ENCODE measurements around the gene PPRC1. TPM values are rescaled to one million over a fixed set of nuclear protein-coding genes. Genes with fewer than 3 reads are reported as not detected.

The PPRC1 gene
- polyA plus RNA-seq, 1 donor from 2014 or later = 6.0 TPM

DNA sequence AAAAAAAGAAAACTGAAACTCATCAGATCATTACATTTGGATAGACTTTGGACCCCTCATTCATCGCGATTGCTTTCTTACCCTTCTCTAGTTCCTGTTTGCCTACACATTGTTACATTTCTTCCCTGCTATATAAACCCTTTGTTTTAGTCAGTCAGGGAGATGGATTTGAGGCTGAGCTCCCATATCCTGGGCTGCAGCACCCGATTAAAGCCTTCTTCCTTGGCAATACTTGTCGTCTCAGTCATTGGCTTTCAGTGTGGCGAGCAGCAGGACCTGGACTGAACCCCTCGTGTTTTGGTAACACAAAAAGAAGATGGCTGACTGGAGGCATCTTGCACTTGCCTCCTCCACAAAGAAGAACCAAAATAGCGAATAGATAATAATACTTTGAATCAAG, 59.1 kb downstream of the PPRC1 start:
- H3K27ac ChIP-seq (ENCODE audit: low read length) = no peak overlapping the region
- no peaks in the 10 kb centered on the region for H4K20me1 ChIP-seq (ENCODE audit: insufficient read depth)
- no peak for TF ChIP-seq CTCF (IDR thresholded peaks at IDR 0.05; ENCODE audit: poor library complexity, severe bottlenecking)
- no peak for TF ChIP-seq POLR2AphosphoS5 (IDR thresholded peaks at IDR 0.05)
- no peak for TF ChIP-seq REST (IDR thresholded peaks at IDR 0.05; ENCODE audit: borderline replicate concordance)
- TF ChIP-seq TAF1 (IDR thresholded peaks at IDR 0.05; ENCODE audit: low read depth) = no peak
- TF ChIP-seq RAD21 (conservative IDR thresholded peaks at IDR 0.05) = no peak
- no peak for TF ChIP-seq EP300 (conservative IDR thresholded peaks at IDR 0.05; ENCODE audit: poor library complexity, severe bottlenecking)
- TF ChIP-seq EZH2 (IDR thresholded peaks at IDR 0.05; ENCODE audit: borderline replicate concordance, insufficient read depth, low read length, poor library complexity, severe bottlenecking) = no peak
- TF ChIP-seq SMC3 (conservative IDR thresholded peaks at IDR 0.05; ENCODE audit: poor library complexity) = no peak
- TF ChIP-seq MXI1 (conservative IDR thresholded peaks at IDR 0.05; ENCODE audit: poor library complexity, severe bottlenecking) = no peak
- H3K36me3 ChIP-seq (ENCODE audit: insufficient read depth, low read length) = no peaks in the 10 kb centered on the region
- H3K4me2 ChIP-seq (ENCODE audit: low read length) = no peak overlapping the region
- H3K79me2 ChIP-seq (replicated peaks; ENCODE audit: insufficient read depth, low read length) = no peaks in the 10 kb centered on the region
- no peaks in the 10 kb centered on the region for H3F3A ChIP-seq (ENCODE audit: insufficient read depth, low read length, poor library complexity, severe bottlenecking)
- H3K27me3 ChIP-seq (ENCODE audit: insufficient read depth, low read depth, low read length) = no peaks in the 10 kb centered on the region
- no peak overlapping the region for H2AFZ ChIP-seq (ENCODE audit: low read depth, low read length)
- no peak overlapping the region for H3K9ac ChIP-seq (ENCODE audit: low read length)
- peaks cover 3% of the 10 kb centered on the region for H3K9me3 ChIP-seq (ENCODE audit: low read length)
- H3K4me3 ChIP-seq (ENCODE audit: low read length) = no peak overlapping the region
- no peaks in the 10 kb centered on the region for H3K9me2 ChIP-seq (ENCODE audit: insufficient read depth, low read length)

DNA sequence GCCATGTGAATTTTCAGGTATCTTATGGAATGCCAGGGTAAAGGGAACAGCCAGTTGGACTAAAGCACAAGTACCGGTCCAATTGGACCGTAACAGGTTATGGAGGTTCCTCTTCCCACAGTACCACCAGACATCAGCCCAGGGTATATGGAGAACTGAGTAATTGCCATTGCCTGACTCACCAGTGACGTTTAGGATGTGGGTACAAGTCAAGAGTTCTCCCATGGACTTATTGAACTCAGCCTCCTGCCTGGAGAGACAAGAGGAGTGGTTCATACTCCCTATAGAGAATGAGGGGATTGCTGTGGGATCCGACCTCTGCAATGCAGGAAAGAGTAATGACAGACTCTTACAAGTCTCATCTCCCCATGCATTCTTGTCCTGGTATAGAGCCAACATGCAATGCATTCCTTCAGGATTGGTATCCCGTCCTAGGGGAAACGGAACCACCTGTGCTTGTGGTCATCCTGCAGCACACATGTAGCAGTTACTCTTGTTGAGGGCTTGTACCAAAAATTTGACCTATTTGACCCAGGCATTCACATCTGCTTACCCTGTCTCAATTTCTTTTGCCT, 62.5 kb downstream of the PPRC1 start:
- no peaks in the 10 kb centered on the region for H4K20me1 ChIP-seq (ENCODE audit: insufficient read depth)
- H3K79me2 ChIP-seq (replicated peaks; ENCODE audit: insufficient read depth, low read length) = no peaks in the 10 kb centered on the region
- no peak overlapping the region for H3K27ac ChIP-seq (ENCODE audit: low read length)
- H3K9ac ChIP-seq (ENCODE audit: low read length) = no peak overlapping the region
- TF ChIP-seq CTCF (IDR thresholded peaks at IDR 0.05; ENCODE audit: poor library complexity, severe bottlenecking) (no peak), RAD21 (conservative IDR thresholded peaks at IDR 0.05) (no peak), EZH2 (IDR thresholded peaks at IDR 0.05; ENCODE audit: borderline replicate concordance, insufficient read depth, low read length, poor library complexity, severe bottlenecking) (no peak), REST (IDR thresholded peaks at IDR 0.05; ENCODE audit: borderline replicate concordance) (no peak), POLR2AphosphoS5 (IDR thresholded peaks at IDR 0.05) (no peak), MXI1 (conservative IDR thresholded peaks at IDR 0.05; ENCODE audit: poor library complexity, severe bottlenecking) (no peak), SMC3 (conservative IDR thresholded peaks at IDR 0.05; ENCODE audit: poor library complexity) (no peak), TAF1 (IDR thresholded peaks at IDR 0.05; ENCODE audit: low read depth) (no peak), EP300 (conservative IDR thresholded peaks at IDR 0.05; ENCODE audit: poor library complexity, severe bottlenecking) (no peak)
- H3F3A ChIP-seq (ENCODE audit: insufficient read depth, low read length, poor library complexity, severe bottlenecking) = no peaks in the 10 kb centered on the region
- H3K9me3 ChIP-seq (ENCODE audit: low read length) = peaks cover 3% of the 10 kb centered on the region
- H2AFZ ChIP-seq (ENCODE audit: low read depth, low read length) = no peak overlapping the region
- H3K36me3 ChIP-seq (ENCODE audit: insufficient read depth, low read length) = no peaks in the 10 kb centered on the region
- no peak overlapping the region for H3K4me2 ChIP-seq (ENCODE audit: low read length)
- no peaks in the 10 kb centered on the region for H3K9me2 ChIP-seq (ENCODE audit: insufficient read depth, low read length)
- H3K4me3 ChIP-seq (ENCODE audit: low read length) = no peak overlapping the region
- no peaks in the 10 kb centered on the region for H3K27me3 ChIP-seq (ENCODE audit: insufficient read depth, low read depth, low read length)
